Measurements from ENCODE around the gene CCDC152. TPM values are rescaled to one million over a fixed set of nuclear protein-coding genes. Genes with fewer than 3 reads are reported as not detected.
"Not testable (repeated sequence)": the region's sequence is repeated elsewhere in the genome, so short reads cannot be mapped to it uniquely, and the experiment has no call there.

CCDC152 gene
- total RNA-seq, 1 donor from 2014 or later = 1.2 TPM

- FAIRE-seq = no peak
- Mint-ChIP-seq H3K36me3 (ENCODE audit: low read depth, unreplicated experiment) (no peaks in the 10 kb centered on the region), H3K9me3 (ENCODE audit: unreplicated experiment) (no peaks in the 10 kb centered on the region), H3K27me3 (ENCODE audit: low read depth, unreplicated experiment) (peaks cover 7% of the 10 kb centered on the region), H3K27ac (ENCODE audit: unreplicated experiment) (no peak overlapping the region), H3K4me1 (ENCODE audit: low read depth, unreplicated experiment) (peaks cover 6% of the 10 kb centered on the region), H3K4me3 (ENCODE audit: unreplicated experiment) (no peak overlapping the region)
- no peaks in the 10 kb centered on the region for H3K36me3 ChIP-seq (ENCODE audit: insufficient read depth, low read length)
- H3K4me1 ChIP-seq (ENCODE audit: insufficient read depth, low read length) = peaks cover 7% of the 10 kb centered on the region
- H2AFZ ChIP-seq (ENCODE audit: low read depth, low read length) = no peak overlapping the region
- H3K79me2 ChIP-seq (ENCODE audit: insufficient read depth, low read length) = no peaks in the 10 kb centered on the region
- no peaks in the 10 kb centered on the region for H3K9me3 ChIP-seq (ENCODE audit: insufficient read depth, low read depth, low read length)
- no peak overlapping the region for H3K9ac ChIP-seq (ENCODE audit: low read length)
- no peak overlapping the region for H3K4me3 ChIP-seq (ENCODE audit: insufficient read depth, low read depth, low read length)
- H3K4me2 ChIP-seq (ENCODE audit: low read length) = no peak overlapping the region
- no peak overlapping the region for H3K27ac ChIP-seq (ENCODE audit: low read depth, low read length)
- TF ChIP-seq, protein P1, sequence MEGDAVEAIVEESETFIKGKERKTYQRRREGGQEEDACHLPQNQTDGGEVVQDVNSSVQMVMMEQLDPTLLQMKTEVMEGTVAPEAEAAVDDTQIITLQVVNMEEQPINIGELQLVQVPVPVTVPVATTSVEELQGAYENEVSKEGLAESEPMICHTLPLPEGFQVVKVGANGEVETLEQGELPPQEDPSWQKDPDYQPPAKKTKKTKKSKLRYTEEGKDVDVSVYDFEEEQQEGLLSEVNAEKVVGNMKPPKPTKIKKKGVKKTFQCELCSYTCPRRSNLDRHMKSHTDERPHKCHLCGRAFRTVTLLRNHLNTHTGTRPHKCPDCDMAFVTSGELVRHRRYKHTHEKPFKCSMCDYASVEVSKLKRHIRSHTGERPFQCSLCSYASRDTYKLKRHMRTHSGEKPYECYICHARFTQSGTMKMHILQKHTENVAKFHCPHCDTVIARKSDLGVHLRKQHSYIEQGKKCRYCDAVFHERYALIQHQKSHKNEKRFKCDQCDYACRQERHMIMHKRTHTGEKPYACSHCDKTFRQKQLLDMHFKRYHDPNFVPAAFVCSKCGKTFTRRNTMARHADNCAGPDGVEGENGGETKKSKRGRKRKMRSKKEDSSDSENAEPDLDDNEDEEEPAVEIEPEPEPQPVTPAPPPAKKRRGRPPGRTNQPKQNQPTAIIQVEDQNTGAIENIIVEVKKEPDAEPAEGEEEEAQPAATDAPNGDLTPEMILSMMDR (IDR thresholded peaks at IDR 0.05; ENCODE audit: insufficient read depth, low read depth, low read length) = no peak
- no peak for TF ChIP-seq EZH2 (IDR thresholded peaks at IDR 0.05; ENCODE audit: insufficient read depth, low read length)
- DNase-seq (ENCODE audit: low read depth) = peak; percentile 4
- peaks cover 10% of the 10 kb centered on the region for H3K27me3 ChIP-seq (ENCODE audit: insufficient read depth, low read length)
- no peaks in the 10 kb centered on the region for H4K20me1 ChIP-seq (ENCODE audit: insufficient read depth, low read length)
These were observed 35.1 kb upstream of the CCDC152 start for GRCh38 chr5:42721484-42721883.

DNA sequence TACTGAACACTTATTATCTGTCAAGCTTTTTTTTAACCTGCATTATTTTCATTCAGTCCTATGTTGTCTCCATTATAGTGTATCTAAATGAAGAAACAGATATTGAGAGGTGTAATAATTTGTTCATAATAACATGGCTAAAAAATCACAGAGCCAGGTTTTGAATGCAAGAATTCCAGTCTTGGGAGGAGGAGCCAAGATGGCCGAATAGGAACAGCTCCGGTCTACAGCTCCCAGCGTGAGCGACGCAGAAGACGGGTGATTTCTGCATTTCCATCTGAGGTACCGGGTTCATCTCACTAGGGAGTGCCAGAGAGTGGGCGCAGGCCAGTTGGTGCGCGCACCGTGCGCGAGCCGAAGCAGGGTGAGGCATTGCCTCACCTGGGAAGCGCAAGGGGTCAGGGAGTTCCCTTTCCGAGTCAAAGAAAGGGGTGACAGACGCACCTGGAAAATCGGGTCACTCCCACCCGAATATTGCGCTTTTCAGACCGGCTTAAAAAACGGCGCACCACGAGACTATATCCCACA, 22.0 kb upstream of the CCDC152 start:
- not testable (repeated sequence) for H3K9ac ChIP-seq (ENCODE audit: low read length); H3K36me3 ChIP-seq (ENCODE audit: insufficient read depth, low read length); DNase-seq (ENCODE audit: low read depth); H4K20me1 ChIP-seq (ENCODE audit: insufficient read depth, low read length); H3K4me1 ChIP-seq (ENCODE audit: insufficient read depth, low read length); H3K9me3 Mint-ChIP-seq (ENCODE audit: unreplicated experiment); H2AFZ ChIP-seq (ENCODE audit: low read depth, low read length); FAIRE-seq; H3K27ac Mint-ChIP-seq (ENCODE audit: unreplicated experiment); H3K4me2 ChIP-seq (ENCODE audit: low read length); H3K36me3 Mint-ChIP-seq (ENCODE audit: low read depth, unreplicated experiment); H3K27me3 Mint-ChIP-seq (ENCODE audit: low read depth, unreplicated experiment); H3K4me3 ChIP-seq (ENCODE audit: insufficient read depth, low read depth, low read length); H3K27me3 ChIP-seq (ENCODE audit: insufficient read depth, low read length); H3K4me3 Mint-ChIP-seq (ENCODE audit: unreplicated experiment); H3K79me2 ChIP-seq (ENCODE audit: insufficient read depth, low read length); H3K4me1 Mint-ChIP-seq (ENCODE audit: low read depth, unreplicated experiment); H3K27ac ChIP-seq (ENCODE audit: low read depth, low read length); H3K9me3 ChIP-seq (ENCODE audit: insufficient read depth, low read depth, low read length)

DNA sequence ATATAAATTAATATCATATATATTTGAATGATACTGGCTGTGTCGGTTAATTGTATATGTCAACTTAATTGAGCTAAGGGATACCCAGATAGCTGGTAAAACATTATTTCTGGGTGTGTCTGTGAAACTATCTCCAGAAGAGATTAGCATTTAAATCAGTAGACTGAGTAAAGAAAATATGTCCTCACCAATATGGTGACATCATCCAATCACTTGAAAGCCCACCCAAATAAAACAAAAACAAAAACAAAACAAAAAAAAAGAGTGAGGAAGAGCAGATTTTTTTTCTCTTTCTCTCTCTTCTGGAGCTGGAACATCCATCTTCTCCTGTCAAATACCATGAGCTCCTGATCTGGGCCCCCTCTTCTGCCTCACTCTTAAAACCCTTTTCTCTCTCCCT, 15.7 kb upstream of the CCDC152 start:
- Mint-ChIP-seq H3K27me3 (ENCODE audit: low read depth, unreplicated experiment) (peaks cover 4% of the 10 kb centered on the region), H3K27ac (ENCODE audit: unreplicated experiment) (no peak overlapping the region), H3K4me1 (ENCODE audit: low read depth, unreplicated experiment) (no peaks in the 10 kb centered on the region), H3K4me3 (ENCODE audit: unreplicated experiment) (no peak overlapping the region), H3K36me3 (ENCODE audit: low read depth, unreplicated experiment) (no peaks in the 10 kb centered on the region), H3K9me3 (ENCODE audit: unreplicated experiment) (no peaks in the 10 kb centered on the region)
- H2AFZ ChIP-seq (ENCODE audit: low read depth, low read length) = no peak overlapping the region
- H3K4me3 ChIP-seq (ENCODE audit: insufficient read depth, low read depth, low read length) = no peak overlapping the region
- H3K9ac ChIP-seq (ENCODE audit: low read length) = no peak overlapping the region
- no peaks in the 10 kb centered on the region for H3K9me3 ChIP-seq (ENCODE audit: insufficient read depth, low read depth, low read length)
- H3K36me3 ChIP-seq (ENCODE audit: insufficient read depth, low read length) = no peaks in the 10 kb centered on the region
- no peaks in the 10 kb centered on the region for H4K20me1 ChIP-seq (ENCODE audit: insufficient read depth, low read length)
- TF ChIP-seq, protein P1 (IDR thresholded peaks at IDR 0.05; ENCODE audit: insufficient read depth, low read depth, low read length) = no peak
- no peak for TF ChIP-seq EZH2 (IDR thresholded peaks at IDR 0.05; ENCODE audit: insufficient read depth, low read length)
- DNase-seq (ENCODE audit: low read depth) (no peak), FAIRE-seq (no peak)
- H3K4me1 ChIP-seq (ENCODE audit: insufficient read depth, low read length) = no peaks in the 10 kb centered on the region
- H3K4me2 ChIP-seq (ENCODE audit: low read length) = no peak overlapping the region
- H3K79me2 ChIP-seq (ENCODE audit: insufficient read depth, low read length) = no peaks in the 10 kb centered on the region
- H3K27ac ChIP-seq (ENCODE audit: low read depth, low read length) = no peak overlapping the region
- no peaks in the 10 kb centered on the region for H3K27me3 ChIP-seq (ENCODE audit: insufficient read depth, low read length)

All from astrocyte (in vitro differentiated cells and primary cell).